Activated naive CD8-positive, alpha-beta T cell treated with anti-CD3 and anti-CD28 coated beads, Interleukin-2, amount 10 ng/mL, durations not matched to agents 7 days and 5 days (primary cell): ENCODE data around the gene CNOT1. TPM values are rescaled to one million over a fixed set of nuclear protein-coding genes. Genes with fewer than 3 reads are reported as not detected.

Experiments
- ATAC-seq: fragments of 150-1000 bp; cut with Tn5 transposase; one replicate; pipeline ENCODE4 v1.10.0; 2021; ENCODE audit warnings: low read depth, moderate library complexity
- POLR2A ChIA-PET: fragments of 350-600 bp; sonication (Branson Sonifier 250); formaldehyde crosslinking; loops from one replicate; lab custom pipeline; 2021; ENCODE audit warnings: antibody characterized with exemption; lab: Charles Lee
- DNase-seq: peaks from one replicate; pipeline ENCODE4 v3.0.0; 2021
- H3K27ac Mint-ChIP-seq: one replicate; pipeline ENCODE4 v1.8.0; 2022; ENCODE audit warnings: mild to moderate bottlenecking, mixed read lengths
- H3K27me3 Mint-ChIP-seq: one replicate; pipeline ENCODE4 v1.8.0; 2022; ENCODE audit warnings: mild to moderate bottlenecking, moderate library complexity, mixed read lengths
- H3K36me3 Mint-ChIP-seq: one replicate; pipeline ENCODE4 v1.8.0; 2021; ENCODE audit warnings: mild to moderate bottlenecking, mixed read lengths
- H3K4me1 Mint-ChIP-seq: one replicate; pipeline ENCODE4 v1.8.0; 2021; ENCODE audit warnings: mixed read lengths
- H3K4me3 Mint-ChIP-seq: one replicate; pipeline ENCODE4 v1.8.0; 2022; ENCODE audit warnings: mild to moderate bottlenecking, moderate library complexity, mixed read lengths
- H3K9me3 Mint-ChIP-seq: one replicate; pipeline ENCODE4 v1.8.0; 2021; ENCODE audit warnings: mixed read lengths
- total RNA-seq, 2 experiments: library from RNA; stranded (reverse); gene quantifications; one replicate each; pipeline ENCODE4 v1.2.3, GENCODE V29; 2021

The CNOT1 gene
- total RNA-seq, 2 experiments from 2014 or later: 242 to 249 TPM

DNA sequence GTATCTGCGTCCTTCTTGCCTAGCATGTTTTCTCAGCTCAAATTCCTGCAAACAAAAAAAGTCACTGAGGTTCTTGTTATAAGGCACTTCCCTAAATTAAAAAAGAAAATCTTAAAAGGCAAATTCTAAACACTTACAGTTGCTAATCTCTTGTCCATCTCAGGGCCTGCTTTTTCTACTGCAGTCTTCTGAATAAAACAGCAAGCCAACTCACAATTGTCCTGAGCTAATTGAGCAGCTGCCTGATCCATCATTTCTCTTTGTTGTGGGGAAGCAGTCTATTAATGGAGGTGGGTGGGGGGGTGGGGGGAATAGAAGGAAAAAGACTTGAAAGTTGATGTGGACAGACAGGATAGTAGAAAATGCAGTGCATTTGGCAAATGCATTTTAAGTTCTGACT lies 87.3 kb downstream of the CNOT1 start:
- POLR2A ChIA-PET: interaction anchor here (0.6 kb wide), 1 partner anchor 48 kb away, joined by 3 read pairs; no protein-coding TSS in a partner anchor
- no peak overlapping the region for H3K27ac Mint-ChIP-seq
- ATAC-seq: no peak

GRCh38 chr16:58541711-58542110 lies 87.9 kb downstream of the CNOT1 start:
- Mint-ChIP-seq H3K9me3 (no peaks in the 10 kb centered on the region), H3K27ac (no peak overlapping the region), H3K27me3 (no peaks in the 10 kb centered on the region), H3K4me3 (no peak overlapping the region), H3K36me3 (peaks cover 45% of the 10 kb centered on the region), H3K4me1 (peaks cover 5% of the 10 kb centered on the region)
- no peak for ATAC-seq
- no peak for DNase-seq
- POLR2A ChIA-PET: no interaction called here

More for the DNA sequence above, 87.3 kb downstream of the CNOT1 start:
- H3K27me3 Mint-ChIP-seq: no peaks in the 10 kb centered on the region
- H3K4me3 Mint-ChIP-seq: no peak overlapping the region
- no peak for DNase-seq
- no peaks in the 10 kb centered on the region for H3K9me3 Mint-ChIP-seq
- peaks cover 44% of the 10 kb centered on the region for H3K36me3 Mint-ChIP-seq
- peaks cover 3% of the 10 kb centered on the region for H3K4me1 Mint-ChIP-seq

GRCh38 chr16:58537124-58537906 lies 92.3 kb downstream of the CNOT1 start:
- Mint-ChIP-seq H3K27ac (no peak overlapping the region), H3K36me3 (peaks cover 42% of the 10 kb centered on the region)
- POLR2A ChIA-PET: no interaction called here

GRCh38 chr16:58536278-58536677 lies 93.3 kb downstream of the CNOT1 start:
- POLR2A ChIA-PET: no interaction called here
- H3K36me3 Mint-ChIP-seq: peaks cover 42% of the 10 kb centered on the region
- no peaks in the 10 kb centered on the region for H3K27me3 Mint-ChIP-seq
- H3K9me3 Mint-ChIP-seq: no peaks in the 10 kb centered on the region
- no peak for DNase-seq
- ATAC-seq: no peak
- no peak overlapping the region for H3K4me3 Mint-ChIP-seq
- H3K27ac Mint-ChIP-seq: no peak overlapping the region
- peaks cover 5% of the 10 kb centered on the region for H3K4me1 Mint-ChIP-seq

More at GRCh38 chr16:58537124-58537906, 92.3 kb downstream of the CNOT1 start:
- Mint-ChIP-seq H3K27me3 (no peaks in the 10 kb centered on the region), H3K9me3 (no peaks in the 10 kb centered on the region), H3K4me3 (no peak overlapping the region), H3K4me1 (peaks cover 5% of the 10 kb centered on the region)
- ATAC-seq (no peak), DNase-seq (no peak)

DNA sequence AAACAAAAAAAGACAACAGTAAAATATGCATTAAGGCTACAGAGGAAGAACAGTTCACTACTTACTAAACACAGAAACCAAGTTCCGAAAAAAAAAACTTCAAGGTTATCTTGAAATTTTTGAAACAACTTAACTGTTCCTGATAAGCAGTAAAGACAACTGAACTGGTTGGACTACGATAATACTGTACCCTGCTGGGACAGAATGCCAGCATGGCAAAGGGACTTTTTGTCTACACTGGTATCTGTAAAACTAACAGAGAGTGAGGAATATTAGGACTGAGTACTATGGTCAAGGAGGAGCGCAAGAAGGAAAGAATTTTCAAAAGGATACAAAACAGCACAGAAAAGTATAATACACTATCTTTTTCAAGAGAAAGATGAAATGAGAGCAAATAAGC lies 94.5 kb downstream of the CNOT1 start:
- Mint-ChIP-seq H3K36me3 (peaks cover 43% of the 10 kb centered on the region), H3K9me3 (no peaks in the 10 kb centered on the region), H3K4me1 (peaks cover 5% of the 10 kb centered on the region), H3K4me3 (no peak overlapping the region), H3K27me3 (no peaks in the 10 kb centered on the region), H3K27ac (no peak overlapping the region)
- no peak for DNase-seq
- ATAC-seq: no peak
- POLR2A ChIA-PET: no interaction called here

- no peak overlapping the region for H3K27ac Mint-ChIP-seq
- H3K36me3 Mint-ChIP-seq: peaks cover 43% of the 10 kb centered on the region
- no peak for ATAC-seq
- H3K4me3 Mint-ChIP-seq: no peak overlapping the region
- POLR2A ChIA-PET: no interaction called here
- H3K9me3 Mint-ChIP-seq: no peaks in the 10 kb centered on the region
- H3K4me1 Mint-ChIP-seq: peaks cover 5% of the 10 kb centered on the region
- no peak for DNase-seq
- no peaks in the 10 kb centered on the region for H3K27me3 Mint-ChIP-seq
Observed at GRCh38 chr16:58533751-58534470, 95.7 kb downstream of the CNOT1 start.

- no peaks in the 10 kb centered on the region for H3K9me3 Mint-ChIP-seq
- H3K4me1 Mint-ChIP-seq: peaks cover 2% of the 10 kb centered on the region
- POLR2A ChIA-PET: no interaction called here
- H3K27ac Mint-ChIP-seq: no peak overlapping the region
- ATAC-seq (no peak), DNase-seq (no peak)
- peaks cover 31% of the 10 kb centered on the region for H3K36me3 Mint-ChIP-seq
- no peaks in the 10 kb centered on the region for H3K27me3 Mint-ChIP-seq
- no peak overlapping the region for H3K4me3 Mint-ChIP-seq
Observed at GRCh38 chr16:58532414-58532813, 97.2 kb downstream of the CNOT1 start.

GRCh38 chr16:58530179-58530578 lies 99.4 kb downstream of the CNOT1 start:
- H3K36me3 Mint-ChIP-seq: peaks cover 31% of the 10 kb centered on the region
- no peak for ATAC-seq

GRCh38 chr16:58519707-58520106 lies 109.9 kb downstream of the CNOT1 start:
- POLR2A ChIA-PET: no interaction called here
- Mint-ChIP-seq H3K9me3 (no peaks in the 10 kb centered on the region), H3K4me1 (peaks cover 22% of the 10 kb centered on the region), H3K27me3 (no peaks in the 10 kb centered on the region), H3K36me3 (peaks cover 23% of the 10 kb centered on the region), H3K4me3 (no peak overlapping the region), H3K27ac (no peak overlapping the region)
- no peak for DNase-seq
- ATAC-seq: no peak

More at GRCh38 chr16:58530179-58530578, 99.4 kb downstream of the CNOT1 start:
- no peak overlapping the region for H3K27ac Mint-ChIP-seq
- H3K4me3 Mint-ChIP-seq: no peak overlapping the region
- POLR2A ChIA-PET: interaction anchor here (0.7 kb wide), 1 partner anchor 97 kb away, joined by 3 read pairs; no protein-coding TSS in a partner anchor
- no peaks in the 10 kb centered on the region for H3K27me3 Mint-ChIP-seq
- H3K9me3 Mint-ChIP-seq: no peaks in the 10 kb centered on the region
- no peak for DNase-seq
- H3K4me1 Mint-ChIP-seq: no peaks in the 10 kb centered on the region

DNA sequence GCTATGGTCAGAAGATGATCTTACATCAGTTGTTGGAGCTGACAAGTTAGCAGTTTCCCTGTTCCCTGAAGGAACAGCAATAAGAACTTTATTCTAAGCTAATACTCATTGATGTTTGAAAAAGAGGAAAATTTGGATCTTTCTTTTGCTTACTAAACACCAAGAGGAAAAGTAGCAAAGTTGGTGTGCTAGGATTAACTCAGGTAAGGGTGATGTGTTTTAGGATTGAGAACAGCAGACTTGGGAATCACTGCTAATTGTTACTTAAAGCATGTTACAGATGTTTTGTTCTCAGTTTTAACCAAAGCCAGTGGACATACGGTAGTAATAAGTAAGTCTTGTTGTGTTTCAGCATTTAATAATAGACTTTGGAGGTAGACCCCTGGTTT lies 110.7 kb downstream of the CNOT1 start:
- Mint-ChIP-seq H3K4me3 (no peak overlapping the region), H3K9me3 (no peaks in the 10 kb centered on the region), H3K27me3 (no peaks in the 10 kb centered on the region), H3K4me1 (peaks cover 23% of the 10 kb centered on the region), H3K27ac (no peak overlapping the region), H3K36me3 (peaks cover 19% of the 10 kb centered on the region)
- DNase-seq (no peak), ATAC-seq (no peak)
- POLR2A ChIA-PET: no interaction called here

DNA sequence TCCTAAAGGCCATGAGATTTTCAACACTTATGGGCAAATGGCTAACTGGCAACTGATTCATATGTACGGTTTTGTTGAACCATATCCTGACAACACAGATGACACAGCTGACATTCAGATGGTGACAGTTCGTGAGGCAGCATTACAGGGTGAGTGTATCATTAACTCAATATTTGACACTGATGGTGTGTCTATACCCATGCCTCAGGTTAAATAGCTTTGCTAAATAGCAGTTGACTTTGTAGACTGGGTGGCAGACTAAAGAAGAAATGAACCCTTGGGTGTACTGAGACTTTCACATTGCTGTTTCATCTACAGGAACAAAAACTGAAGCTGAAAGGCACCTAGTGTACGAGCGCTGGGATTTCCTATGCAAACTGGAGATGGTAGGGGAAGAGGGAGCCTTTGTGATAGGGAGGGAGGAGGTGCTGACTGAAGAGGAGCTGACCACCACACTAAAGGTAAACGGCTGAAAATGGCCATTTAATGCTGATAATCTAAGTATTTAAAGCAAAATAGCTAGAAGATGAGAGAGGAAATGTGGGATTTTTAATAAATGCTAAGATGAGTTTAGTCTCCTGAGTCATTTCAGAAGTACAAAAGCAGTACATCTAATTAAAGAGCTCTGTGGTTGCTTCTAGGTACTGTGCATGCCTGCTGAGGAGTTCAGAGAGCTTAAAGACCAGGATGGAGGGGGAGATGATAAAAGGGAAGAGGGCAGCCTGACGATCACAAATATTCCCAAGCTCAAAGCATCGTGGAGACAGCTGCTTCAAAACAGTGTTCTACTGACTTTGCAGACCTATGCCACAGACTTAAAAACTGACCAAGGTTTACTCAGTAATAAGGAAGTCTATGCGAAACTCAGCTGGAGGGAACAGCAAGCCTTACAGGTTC lies 111.3 kb downstream of the CNOT1 start:
- POLR2A ChIA-PET: no interaction called here
- Mint-ChIP-seq H3K27ac (peak overlapping the region; percentile 28), H3K9me3 (no peaks in the 10 kb centered on the region), H3K4me3 (no peak overlapping the region), H3K27me3 (no peaks in the 10 kb centered on the region), H3K36me3 (peaks cover 19% of the 10 kb centered on the region), H3K4me1 (peaks cover 23% of the 10 kb centered on the region)
- DNase-seq (no peak), ATAC-seq (no peak)

GRCh38 chr16:58516768-58517107 lies 112.9 kb downstream of the CNOT1 start:
- Mint-ChIP-seq H3K4me1 (peaks cover 23% of the 10 kb centered on the region), H3K27me3 (no peaks in the 10 kb centered on the region), H3K27ac (no peak overlapping the region), H3K9me3 (no peaks in the 10 kb centered on the region), H3K36me3 (peaks cover 12% of the 10 kb centered on the region), H3K4me3 (peak overlapping the region; percentile 75)
- ATAC-seq (no peak), DNase-seq (no peak)
- POLR2A ChIA-PET: interaction anchor here (1.0 to 1.5 kb wide), 3 partner anchors 109 to 239 kb away, joined by 4 to 8 read pairs (median 5); partner anchors contain the start of gene CNOT1
